CD4-positive, alpha-beta memory T cell (primary cell): ENCODE data around the gene PIGK. TPM values are rescaled to one million over a fixed set of nuclear protein-coding genes. Genes with fewer than 3 reads are reported as not detected.
"Not testable (repeated sequence)": the region's sequence is repeated elsewhere in the genome, so short reads cannot be mapped to it uniquely, and the experiment has no call there.

Source experiments
- CTCF ChIA-PET: fragments of 350-600 bp; sonication (Branson Sonifier 250); formaldehyde crosslinking; loops from one replicate; lab custom pipeline; 2021; ENCODE audit warnings: inconsistent platforms; ENCODE audit not compliant: partially characterized antibody; lab: Charles Lee
- POLR2A ChIA-PET: fragments of 350-600 bp; sonication (Branson Sonifier 250); formaldehyde crosslinking; loops from one replicate; lab custom pipeline; 2021; ENCODE audit not compliant: partially characterized antibody; lab: Charles Lee
- DNase-seq, 5 donors: peaks; one replicate each; pipeline versions ENCODE4 v3.0.0 to v3.0.0-alpha.2; 2020 to 2022; ENCODE audit warnings: mixed read lengths in 1 of 5
- H3K27ac ChIP-seq: one replicate; pipeline ENCODE4 v1.7.0; 2013; ENCODE audit warnings: low read depth, low read length
- H3K27me3 ChIP-seq: 2 replicates; pipeline ENCODE4 v1.7.0; 2013; ENCODE audit warnings: mild to moderate bottlenecking, low read length, moderate library complexity; ENCODE audit not compliant: insufficient read depth
- H3K36me3 ChIP-seq: 2 replicates; pipeline ENCODE4 v1.7.0; 2013; ENCODE audit warnings: mild to moderate bottlenecking, low read length, moderate library complexity; ENCODE audit not compliant: insufficient read depth
- H3K4me1 ChIP-seq: 2 replicates; pipeline ENCODE4 v1.7.0; 2013; ENCODE audit warnings: mild to moderate bottlenecking, low read length, moderate library complexity; ENCODE audit not compliant: insufficient read depth
- H3K4me3 ChIP-seq, 2 donors: one replicate each; pipeline ENCODE4 v1.7.0; 2013; ENCODE audit warnings: low read length in 2 of 2, mild to moderate bottlenecking in 1 of 2
- H3K9me3 ChIP-seq, 2 donors: one replicate each; pipeline ENCODE4 v1.7.0; 2013; ENCODE audit warnings: low read length in 2 of 2, control low read depth in 1 of 2; ENCODE audit not compliant: control insufficient read depth in 1 of 2
- H3K27ac Mint-ChIP-seq, 7 donors: one replicate each; pipeline ENCODE4 v1.8.0; 2020 to 2021; ENCODE audit warnings: mixed read lengths in 7 of 7, mild to moderate bottlenecking in 6 of 7, inconsistent platforms in 3 of 7, moderate library complexity in 3 of 7
- H3K27me3 Mint-ChIP-seq, 2 donors: one replicate each; pipeline ENCODE4 v1.8.0; 2020 to 2021; ENCODE audit warnings: mixed read lengths in 2 of 2
- H3K36me3 Mint-ChIP-seq, 2 donors: one replicate each; pipeline ENCODE4 v1.8.0; 2020 to 2021; ENCODE audit warnings: mixed read lengths in 2 of 2, inconsistent platforms in 1 of 2, mild to moderate bottlenecking in 1 of 2
- H3K4me1 Mint-ChIP-seq, 4 donors: one replicate each; pipeline ENCODE4 v1.8.0; 2020 to 2021; ENCODE audit warnings: mixed read lengths in 4 of 4, mild to moderate bottlenecking in 1 of 4
- H3K4me3 Mint-ChIP-seq, 8 donors: one replicate each; pipeline ENCODE4 v1.8.0; 2020 to 2021; ENCODE audit warnings: mixed read lengths in 8 of 8, mild to moderate bottlenecking in 7 of 8, moderate library complexity in 6 of 8, inconsistent platforms in 3 of 8
- H3K9me3 Mint-ChIP-seq, 8 donors: one replicate each; pipeline ENCODE4 v1.8.0; 2020 to 2021; ENCODE audit warnings: mixed read lengths in 8 of 8, mild to moderate bottlenecking in 5 of 8, inconsistent platforms in 3 of 8, moderate library complexity in 1 of 8
- intact Hi-C: fragments of 100-400 bp; cut with micrococcal nuclease; formaldehyde crosslinking; loops from one replicate; pipeline ENCODE4 v1.15.1; 2023
- polyA plus RNA-seq, 2 donors: library from polyadenylated mRNA; unstranded; fragments of 300-500 nt; fragmentation: Illumina TruSeq; gene quantifications; one replicate each; pipeline ENCODE4 v1.2.3, GENCODE V29; 2021
- total RNA-seq, 2 experiments: library from RNA; stranded (reverse); gene quantifications; one replicate each; pipeline ENCODE4 v1.2.3, GENCODE V29; 2021

Gene PIGK
- total and polyA plus RNA-seq, 4 experiments from 2014 or later, result 26.4 to 72.0 (median 31.9) TPM

DNA sequence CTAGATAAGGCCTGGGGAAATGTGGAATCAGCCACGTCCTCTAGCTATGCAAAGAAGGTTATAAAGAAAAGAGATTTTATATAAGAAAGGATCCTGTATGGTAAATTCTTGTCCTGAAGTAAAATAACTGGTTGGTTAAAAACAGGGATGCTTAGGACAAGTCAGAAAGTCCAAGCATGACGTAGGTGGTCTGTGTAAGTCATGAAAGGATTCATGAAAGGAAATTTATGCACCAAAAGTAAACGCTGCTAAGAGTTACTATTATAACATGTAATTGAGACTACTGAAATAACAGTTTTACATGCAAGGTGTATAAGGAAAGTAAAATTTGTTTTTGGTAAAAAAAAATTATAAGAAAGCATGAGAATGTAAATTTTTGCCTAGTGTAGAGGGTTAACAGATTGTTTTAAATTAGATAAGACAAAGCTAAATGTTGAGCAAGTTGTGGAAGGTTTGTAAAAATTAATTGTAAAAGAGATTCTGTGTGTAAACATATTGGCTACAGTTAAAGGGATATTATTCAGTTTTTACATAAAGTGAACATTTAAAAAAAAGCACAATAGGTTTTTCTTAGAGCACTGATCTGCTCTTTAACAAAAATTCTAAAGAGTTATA lies 43.9 kb downstream of the PIGK start:
- peaks cover 32 to 46% of the 10 kb centered on the region in 2 donors for H3K36me3 Mint-ChIP-seq
- Histone ChIP-seq H3K27me3 (no peaks in the 10 kb centered on the region), H3K4me3 (no peak overlapping the region), H3K36me3 (no peaks in the 10 kb centered on the region), H3K27ac (no peak overlapping the region), H3K9me3 (peaks cover 0 to 4% of the 10 kb centered on the region in 2 donors), H3K4me1 (no peaks in the 10 kb centered on the region)
- DNase-seq, result no peak
- no peaks in the 10 kb centered on the region for H3K27me3 Mint-ChIP-seq
- H3K9me3 Mint-ChIP-seq, result peaks cover 3 to 27% (median 10%) of the 10 kb centered on the region in 8 donors
- ChIA-PET CTCF (no interaction called here), POLR2A (no interaction called here)
- intact Hi-C loops, result no loop called here
- H3K4me1 Mint-ChIP-seq, result peaks cover 0 to 2% (median under 1%) of the 10 kb centered on the region in 4 donors
- no peak overlapping the region for H3K27ac Mint-ChIP-seq
- H3K4me3 Mint-ChIP-seq, result no peak overlapping the region

DNA sequence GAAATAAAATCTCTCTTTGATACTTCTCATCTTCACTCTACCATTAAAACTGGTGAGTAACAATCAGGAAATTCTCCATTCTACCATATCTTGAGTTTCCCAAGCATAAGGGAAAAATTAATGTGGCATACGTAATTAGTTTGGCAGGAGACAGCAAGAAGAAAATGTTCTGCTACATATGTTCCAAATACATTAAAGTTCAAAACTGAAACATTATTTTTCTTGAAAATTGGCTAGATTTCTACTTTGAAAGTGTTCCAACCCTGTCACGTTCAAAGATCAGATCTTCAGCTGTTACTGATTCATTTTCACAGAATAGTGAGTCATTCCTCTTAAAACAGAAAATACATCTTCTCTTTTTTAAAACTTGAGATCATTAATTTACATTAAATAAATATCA lies 48.5 kb downstream of the PIGK start:
- H3K9me3 ChIP-seq, result no peaks in the 10 kb centered on the region
- no peaks in the 10 kb centered on the region for H3K4me1 ChIP-seq
- H3K4me3 Mint-ChIP-seq, result no peak overlapping the region
- no peak overlapping the region for H3K4me3 ChIP-seq
- intact Hi-C loops, result no loop called here
- DNase-seq, result no peak
- H3K9me3 Mint-ChIP-seq, result peaks cover 0 to 10% (median 2%) of the 10 kb centered on the region in 8 donors
- no peaks in the 10 kb centered on the region for H3K36me3 ChIP-seq
- H3K27ac ChIP-seq, result no peak overlapping the region
- ChIA-PET POLR2A (interaction anchor here (0.8 kb wide), 1 partner anchor 30 kb away, joined by 3 read pairs; no protein-coding TSS in a partner anchor), CTCF (no interaction called here)
- peaks cover 0 to 8% (median 6%) of the 10 kb centered on the region in 4 donors for H3K4me1 Mint-ChIP-seq
- peak overlapping the region in 1 of 7 donors; percentile 10 for H3K27ac Mint-ChIP-seq
- H3K36me3 Mint-ChIP-seq, result peaks cover 23 to 39% of the 10 kb centered on the region in 2 donors
- H3K27me3 Mint-ChIP-seq, result no peaks in the 10 kb centered on the region
- no peaks in the 10 kb centered on the region for H3K27me3 ChIP-seq

DNA sequence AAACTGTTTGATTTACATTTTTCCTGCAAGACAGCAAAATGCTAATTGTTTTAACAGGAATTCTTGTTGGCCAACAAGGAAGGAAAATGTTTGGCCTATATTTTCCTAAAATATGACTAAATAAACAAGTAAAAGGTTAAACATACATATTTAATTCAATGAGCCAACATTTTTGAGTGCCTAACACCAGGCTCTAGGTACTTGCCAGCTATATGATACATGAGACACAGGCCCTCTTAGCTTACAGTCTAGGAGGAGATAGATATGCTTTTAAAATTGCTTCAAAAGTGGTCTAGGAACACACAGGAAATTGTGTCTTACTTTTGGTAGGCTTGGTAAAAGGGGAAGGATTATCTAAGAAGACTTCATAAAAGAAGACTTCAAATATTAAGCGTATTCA lies 50.9 kb downstream of the PIGK start:
- Histone ChIP-seq H3K27me3 (no peaks in the 10 kb centered on the region), H3K27ac (no peak overlapping the region), H3K36me3 (no peaks in the 10 kb centered on the region), H3K9me3 (no peaks in the 10 kb centered on the region), H3K4me3 (no peak overlapping the region), H3K4me1 (no peaks in the 10 kb centered on the region)
- H3K9me3 Mint-ChIP-seq, result peaks cover 0 to 2% (median 0%) of the 10 kb centered on the region in 8 donors
- ChIA-PET POLR2A (no interaction called here), CTCF (no interaction called here)
- DNase-seq, result no peak
- peaks cover 0 to 8% (median 6%) of the 10 kb centered on the region in 4 donors for H3K4me1 Mint-ChIP-seq
- intact Hi-C loops, result no loop called here
- no peak overlapping the region for H3K4me3 Mint-ChIP-seq
- H3K27me3 Mint-ChIP-seq, result no peaks in the 10 kb centered on the region
- H3K36me3 Mint-ChIP-seq, result peaks cover 20 to 30% of the 10 kb centered on the region in 2 donors
- no peak overlapping the region for H3K27ac Mint-ChIP-seq

DNA sequence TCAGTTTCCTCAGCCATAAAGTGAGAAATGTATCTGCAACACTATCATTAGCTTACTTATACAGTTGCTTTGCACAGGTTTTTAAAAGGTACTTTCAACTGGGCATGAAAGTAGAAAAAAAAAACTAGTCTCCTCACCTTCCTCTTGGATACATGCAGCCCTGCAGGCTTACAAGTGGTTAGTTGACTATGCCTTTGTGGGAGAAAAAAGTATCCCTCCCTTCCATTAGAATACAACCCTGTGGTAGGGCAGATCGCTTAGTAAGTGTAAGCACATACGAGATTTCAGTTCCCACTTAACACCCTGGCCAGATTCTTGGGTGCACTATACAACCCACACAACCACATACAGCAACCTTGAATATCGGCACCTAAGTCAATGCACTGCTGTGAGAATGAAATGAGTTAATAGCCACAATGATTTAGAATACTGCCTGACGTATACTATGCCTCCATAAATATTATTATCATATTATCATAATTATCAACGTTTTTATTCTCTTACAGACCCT lies 54.7 kb downstream of the PIGK start:
- Histone ChIP-seq H3K4me1 (no peaks in the 10 kb centered on the region), H3K27ac (no peak overlapping the region), H3K4me3 (no peak overlapping the region), H3K36me3 (peaks cover 9% of the 10 kb centered on the region), H3K9me3 (no peaks in the 10 kb centered on the region), H3K27me3 (no peaks in the 10 kb centered on the region)
- intact Hi-C loops, result no loop called here
- CTCF ChIA-PET, result no interaction called here
- Mint-ChIP-seq H3K4me1 (peaks cover 0 to 3% (median 0%) of the 10 kb centered on the region in 4 donors), H3K27me3 (no peaks in the 10 kb centered on the region), H3K27ac (peak overlapping the region in 1 of 7 donors; percentile 19), H3K9me3 (peaks cover 0 to 6% (median under 1%) of the 10 kb centered on the region in 8 donors), H3K4me3 (no peak overlapping the region), H3K36me3 (peaks cover 49 to 53% of the 10 kb centered on the region in 2 donors)
- DNase-seq, result no peak
- POLR2A ChIA-PET, result no interaction called here

DNA sequence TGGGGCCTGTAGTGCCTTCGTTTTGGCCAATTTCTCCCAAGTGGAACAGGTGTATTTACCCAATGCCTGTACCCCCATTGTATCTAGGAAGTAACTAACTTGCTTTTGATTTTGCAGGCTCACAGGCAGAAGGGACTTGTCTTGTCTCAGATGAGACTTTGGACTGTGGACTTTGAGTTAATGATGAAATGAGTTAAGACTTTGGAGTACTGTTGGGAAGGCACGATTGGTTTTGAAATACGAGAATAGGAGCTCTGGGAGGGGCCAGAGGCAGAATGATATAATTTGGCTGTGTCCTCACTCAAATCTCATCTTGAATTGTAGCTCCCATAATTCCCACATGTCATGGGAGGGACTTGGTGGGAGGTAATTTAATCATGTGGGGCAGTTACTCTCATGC lies 59.5 kb downstream of the PIGK start:
- H3K4me1 ChIP-seq, CTCF ChIA-PET, POLR2A ChIA-PET, H3K9me3 ChIP-seq, intact Hi-C loops, H3K36me3 ChIP-seq, DNase-seq, H3K4me3 Mint-ChIP-seq, H3K27me3 ChIP-seq, H3K27ac Mint-ChIP-seq, H3K27ac ChIP-seq, H3K27me3 Mint-ChIP-seq, H3K4me1 Mint-ChIP-seq, H3K4me3 ChIP-seq: not testable (repeated sequence)
- peaks cover 54 to 76% of the 10 kb centered on the region in 2 donors for H3K36me3 Mint-ChIP-seq
- H3K9me3 Mint-ChIP-seq, result peaks cover 0 to 22% (median 2%) of the 10 kb centered on the region in 8 donors

DNA sequence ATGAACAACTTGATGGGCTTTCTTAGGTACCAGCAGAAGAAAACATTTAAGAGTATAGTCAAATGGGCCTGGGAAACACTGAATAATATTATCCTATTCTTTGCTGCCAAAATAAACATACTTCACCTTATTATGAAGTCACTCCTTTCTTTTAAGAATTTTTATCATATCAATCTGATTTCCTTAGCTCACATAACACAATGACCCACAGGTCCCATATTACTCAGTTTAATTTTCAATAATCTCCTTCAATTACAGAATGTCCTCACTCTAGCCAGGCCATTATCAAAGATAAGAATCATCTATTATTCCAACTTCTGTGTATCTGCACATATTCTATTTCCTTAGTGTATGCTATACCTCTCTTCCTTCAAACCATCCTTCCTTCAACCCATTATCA lies 63.0 kb downstream of the PIGK start:
- no peak overlapping the region for H3K27ac ChIP-seq
- peaks cover 6% of the 10 kb centered on the region for H3K36me3 ChIP-seq
- intact Hi-C loops, result no loop called here
- ChIA-PET POLR2A (no interaction called here), CTCF (no interaction called here)
- Mint-ChIP-seq H3K27ac (peak overlapping the region in 1 of 7 donors; percentile 2), H3K36me3 (peaks cover 42 to 68% of the 10 kb centered on the region in 2 donors), H3K4me1 (peaks cover 1 to 8% (median 4%) of the 10 kb centered on the region in 4 donors), H3K27me3 (no peaks in the 10 kb centered on the region), H3K4me3 (no peak overlapping the region), H3K9me3 (peaks cover 0 to 22% (median 2%) of the 10 kb centered on the region in 8 donors)
- no peak for DNase-seq
- no peak overlapping the region for H3K4me3 ChIP-seq
- no peaks in the 10 kb centered on the region for H3K27me3 ChIP-seq
- no peaks in the 10 kb centered on the region for H3K4me1 ChIP-seq
- H3K9me3 ChIP-seq, result no peaks in the 10 kb centered on the region

DNA sequence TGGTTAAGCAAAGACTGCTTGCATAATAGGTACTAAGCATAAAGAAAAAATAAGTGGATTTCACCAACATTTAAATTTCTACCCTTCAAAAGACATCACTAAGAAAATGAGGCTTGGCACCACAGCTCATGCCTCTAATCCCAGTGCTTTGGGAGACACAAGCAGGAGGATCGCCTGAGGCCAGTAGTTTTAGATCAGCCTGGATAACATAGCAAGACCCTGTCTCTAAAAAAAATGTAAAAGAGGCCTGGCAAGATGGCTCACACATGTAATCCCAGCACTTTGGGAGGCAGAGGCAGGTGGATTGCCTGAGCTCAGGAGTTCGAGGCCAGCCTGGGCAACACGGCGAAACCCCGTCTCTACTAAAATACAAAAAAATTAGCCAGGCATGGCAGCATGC lies 73.0 kb downstream of the PIGK start:
- no peaks in the 10 kb centered on the region for H3K9me3 Mint-ChIP-seq
- no peak overlapping the region for H3K27ac ChIP-seq
- peaks cover 18 to 29% (median 23%) of the 10 kb centered on the region in 4 donors for H3K4me1 Mint-ChIP-seq
- no peak for DNase-seq
- peak overlapping the region in 1 of 7 donors; percentile 39 for H3K27ac Mint-ChIP-seq
- no peaks in the 10 kb centered on the region for H3K27me3 Mint-ChIP-seq
- POLR2A ChIA-PET, result no interaction called here
- no peaks in the 10 kb centered on the region for H3K36me3 ChIP-seq
- intact Hi-C loops, result no loop called here
- no peaks in the 10 kb centered on the region for H3K9me3 ChIP-seq
- H3K27me3 ChIP-seq, result no peaks in the 10 kb centered on the region
- peaks cover 5% of the 10 kb centered on the region for H3K4me1 ChIP-seq
- no peak overlapping the region for H3K4me3 Mint-ChIP-seq
- no peak overlapping the region for H3K4me3 ChIP-seq
- CTCF ChIA-PET, result interaction anchor here (1.9 to 5.6 kb wide), 3 partner anchors 387 to 992 kb away, joined by 4 to 35 read pairs (median 26); no protein-coding TSS in a partner anchor
- peaks cover 5 to 7% of the 10 kb centered on the region in 2 donors for H3K36me3 Mint-ChIP-seq
